ENCODE results near the gene SORCS2. TPM values are rescaled to one million over a fixed set of nuclear protein-coding genes. Genes with fewer than 3 reads are reported as not detected.
"Not testable (repeated sequence)": the region's sequence is repeated elsewhere in the genome, so short reads cannot be mapped to it uniquely, and the experiment has no call there.

SORCS2 gene
- total RNA-seq, 1 donor = under 0.01 TPM

- DNase-seq (ENCODE audit: low read depth in 2 of 3, low spot score in 2 of 3) = no peak
Measured at GRCh38 chr4:7159923-7160322, 32.4 kb upstream of the SORCS2 start.

- DNase-seq (ENCODE audit: low read depth in 2 of 3, low spot score in 2 of 3) = no peak
Measured at GRCh38 chr4:7160439-7160838, 31.9 kb upstream of the SORCS2 start.

GRCh38 chr4:7160951-7161440, 31.3 kb upstream of the SORCS2 start:
- no peak for DNase-seq (ENCODE audit: low read depth in 2 of 3, low spot score in 2 of 3)

- no peak for DNase-seq (ENCODE audit: low read depth in 2 of 3, low spot score in 2 of 3)
Measured at GRCh38 chr4:7161721-7162214, 30.6 kb upstream of the SORCS2 start.

GRCh38 chr4:7165056-7165873, 27.1 kb upstream of the SORCS2 start:
- DNase-seq (ENCODE audit: low read depth in 2 of 3, low spot score in 2 of 3) = not testable (repeated sequence)

GRCh38 chr4:7165874-7166201, 26.5 kb upstream of the SORCS2 start:
- DNase-seq (ENCODE audit: low read depth in 2 of 3, low spot score in 2 of 3) = no peak

- no peak for DNase-seq (ENCODE audit: low read depth in 2 of 3, low spot score in 2 of 3)
Measured at GRCh38 chr4:7166237-7166636, 26.1 kb upstream of the SORCS2 start.

GRCh38 chr4:7166981-7167700, 25.2 kb upstream of the SORCS2 start:
- no peak for DNase-seq (ENCODE audit: low read depth in 2 of 3, low spot score in 2 of 3)

- no peak for DNase-seq (ENCODE audit: low read depth in 2 of 3, low spot score in 2 of 3)
Measured at GRCh38 chr4:7167706-7168105, 24.6 kb upstream of the SORCS2 start.

GRCh38 chr4:7168106-7168505, 24.2 kb upstream of the SORCS2 start:
- no peak for DNase-seq (ENCODE audit: low read depth in 2 of 3, low spot score in 2 of 3)

- no peak for DNase-seq (ENCODE audit: low read depth in 2 of 3, low spot score in 2 of 3)
Measured at GRCh38 chr4:7169134-7169533, 23.2 kb upstream of the SORCS2 start.

- DNase-seq (ENCODE audit: low read depth in 2 of 3, low spot score in 2 of 3) = no peak
Measured at GRCh38 chr4:7170012-7170411, 22.3 kb upstream of the SORCS2 start.

GRCh38 chr4:7171191-7171900, 21.0 kb upstream of the SORCS2 start:
- no peak for DNase-seq (ENCODE audit: low read depth in 2 of 3, low spot score in 2 of 3)

GRCh38 chr4:7172508-7172907, 19.8 kb upstream of the SORCS2 start:
- DNase-seq (ENCODE audit: low read depth in 2 of 3, low spot score in 2 of 3) = no peak

- DNase-seq (ENCODE audit: low read depth in 2 of 3, low spot score in 2 of 3) = no peak
Measured at GRCh38 chr4:7172946-7173345, 19.4 kb upstream of the SORCS2 start.

- no peak for DNase-seq (ENCODE audit: low read depth in 2 of 3, low spot score in 2 of 3)
Measured at GRCh38 chr4:7173841-7174449, 18.4 kb upstream of the SORCS2 start.

GRCh38 chr4:7179158-7179557, 13.2 kb upstream of the SORCS2 start:
- DNase-seq (ENCODE audit: low read depth in 2 of 3, low spot score in 2 of 3) = no peak

GRCh38 chr4:7180938-7181337, 11.4 kb upstream of the SORCS2 start:
- no peak for DNase-seq (ENCODE audit: low read depth in 2 of 3, low spot score in 2 of 3)

- DNase-seq (ENCODE audit: low read depth in 2 of 3, low spot score in 2 of 3) = no peak
Measured at GRCh38 chr4:7182616-7183015, 9.7 kb upstream of the SORCS2 start.

- no peak for DNase-seq (ENCODE audit: low read depth in 2 of 3, low spot score in 2 of 3)
Measured at GRCh38 chr4:7183161-7183560, 9.2 kb upstream of the SORCS2 start.

All from hematopoietic multipotent progenitor cell (in vitro differentiated cells).